HepG2 (cell line): ENCODE results near the gene ADAMTS13. TPM values are rescaled to one million over a fixed set of nuclear protein-coding genes. Genes with fewer than 3 reads are reported as not detected.
A peak's percentile ranks its signal among the peaks of the same experiment; 100 is the strongest.

Source experiments
- ATAC-seq: fragments of 200-7000 bp; cut with Tn5 transposase; 3 replicates; pipeline ENCODE4 v1.9.1; 2020; ENCODE audit warnings: mild to moderate bottlenecking, moderate library complexity
- BruUV-seq: library from RNA; stranded (reverse); fragments of 400-500 nt; replicated peaks from 2 replicates; lab custom pipeline; 2021; lab: Mats Ljungman, UMichigan
- CTCF ChIA-PET: fragments of 300-600 bp; formaldehyde crosslinking; extraction: SDS; loops from one replicate; lab custom pipeline; 2021; ENCODE audit warnings: low total read pairs, inconsistent platforms, low intra/inter-chr PET ratio; lab: Yijun Ruan, JAX
- POLR2A ChIA-PET: fragments of 350-600 bp; sonication (Branson Sonifier 250); formaldehyde crosslinking; loops from one replicate; lab custom pipeline; 2020; ENCODE audit warnings: antibody characterized with exemption, inconsistent platforms; lab: Yijun Ruan, JAX
- DNase-seq: peaks from one replicate; pipeline ENCODE4 v3.0.0-alpha.2; 2015; ENCODE audit warnings: low spot score
- FAIRE-seq: peaks from 3 replicates; lab custom pipeline; 2011; peaks lifted over from hg19 to GRCh38; lab: Jason Lieb, UNC
- H2AFZ ChIP-seq: one replicate; pipeline ENCODE4 v1.6.1; 2011; ENCODE audit warnings: low read length, inconsistent platforms
- H3K27ac ChIP-seq: fragments of 300-600 bp; 3 replicates; pipeline ENCODE4 v1.8.0; 2011; ENCODE audit warnings: mixed run types, mild to moderate bottlenecking, mixed read lengths, low read length, inconsistent platforms; ENCODE audit not compliant: insufficient read depth; ENCODE audit errors: extremely low read length
- H3K27me3 ChIP-seq, 2 experiments: fragments of 200-600 bp in 1 of 2; 2 replicates in 1 of 2; 3 replicates in 1 of 2; pipeline versions ENCODE4 v1.6.0 to v1.8.0; 2011; ENCODE audit warnings: low read length in 2 of 2, mild to moderate bottlenecking in 2 of 2, moderate library complexity in 2 of 2, inconsistent platforms in 1 of 2; ENCODE audit not compliant: insufficient read depth in 2 of 2, control insufficient read depth in 1 of 2
- H3K36me3 ChIP-seq, 2 experiments: fragments of 200-600 bp in 1 of 2; replicated peaks in 1 of 2; 2 replicates in 1 of 2; 3 replicates in 1 of 2; pipeline versions ENCODE4 v1.5.1 to v1.8.0; 2011; ENCODE audit warnings: low read length in 2 of 2, inconsistent platforms in 1 of 2; ENCODE audit not compliant: insufficient read depth in 2 of 2, control insufficient read depth in 1 of 2
- H3K4me1 ChIP-seq: 2 replicates; pipeline ENCODE4 v1.5.1; 2012; ENCODE audit warnings: low read length, inconsistent platforms; ENCODE audit not compliant: insufficient read depth
- H3K4me2 ChIP-seq: 2 replicates; pipeline ENCODE4 v1.6.0; 2011; ENCODE audit warnings: low read depth, low read length, inconsistent platforms
- H3K4me3 ChIP-seq, 3 experiments: fragments of 200-600 bp in 1 of 3; sonication (generic), shearing (Covaris generic) in 1 of 3; replicated peaks in 1 of 3; 2 replicates each; pipeline ENCODE4 v1.5.1; 2011 to 2016; ENCODE audit warnings: low read length in 3 of 3, inconsistent platforms in 2 of 3, low read depth in 2 of 3, mild to moderate bottlenecking in 2 of 3, control low read depth in 1 of 3, mixed read lengths in 1 of 3; ENCODE audit not compliant: insufficient read depth in 1 of 3
- H3K79me2 ChIP-seq: one replicate; pipeline ENCODE4 v1.6.1; 2011; ENCODE audit warnings: low read length, inconsistent platforms; ENCODE audit not compliant: insufficient read depth
- H3K9ac ChIP-seq: 2 replicates; pipeline ENCODE4 v1.6.0; 2011; ENCODE audit warnings: mild to moderate bottlenecking, low read depth, low read length, inconsistent platforms; ENCODE audit not compliant: insufficient read depth
- H3K9me3 ChIP-seq: 2 replicates; pipeline ENCODE4 v1.5.1; 2012; ENCODE audit warnings: mild to moderate bottlenecking, low read length
- H4K20me1 ChIP-seq: 2 replicates; pipeline ENCODE4 v1.6.0; 2011; ENCODE audit warnings: inconsistent platforms, mild to moderate bottlenecking, low read length, moderate library complexity; ENCODE audit not compliant: insufficient read depth
- ATRX ChIP-seq: sonication (generic); formaldehyde crosslinking; IDR thresholded peaks from 2 replicates; pipeline ENCODE4 v1.4.0; 2020; ENCODE audit warnings: missing genetic modification reagents, borderline replicate concordance
- CENPX ChIP-seq: sonication (generic); formaldehyde crosslinking; IDR thresholded peaks from 2 replicates; pipeline ENCODE4 v1.9.0; 2021; ENCODE audit warnings: mild to moderate bottlenecking, missing genetic modification reagents, moderate library complexity
- CHD2 ChIP-seq: IDR thresholded peaks from 2 replicates; pipeline ENCODE4 v1.6.1; 2011; ENCODE audit warnings: low read depth, low read length, improper control_type of control experiment
- HNF1A ChIP-seq, 2 experiments: sonication (generic) in 1 of 2; formaldehyde crosslinking in 1 of 2; IDR thresholded peaks; 2 replicates each; pipeline versions ENCODE4 v1.4.0 to v1.6.1; 2016 to 2020; ENCODE audit warnings: borderline replicate concordance in 1 of 2, low read depth in 1 of 2, mild to moderate bottlenecking in 1 of 2, missing genetic modification reagents in 1 of 2
- TFDP1 ChIP-seq: IDR thresholded peaks from 2 replicates; pipeline ENCODE4 v1.6.1; 2016; ENCODE audit warnings: missing compliant biosample characterization, missing genetic modification reagents, borderline replicate concordance
- ZNF207 ChIP-seq: fragments of 450-650 bp; IDR thresholded peaks from 2 replicates; pipeline ENCODE4 v1.6.1; 2016; ENCODE audit warnings: antibody characterized with exemption, borderline replicate concordance
- WGBS: methylation state at CpG from one replicate; pipeline ENCODE4 v1.1.6; 2017; ENCODE audit warnings: low lambda C conversion rate; 5-methylcytosine and 5-hydroxymethylcytosine counted together
- in situ Hi-C: cut with HindIII; loops from 2 replicates; pipeline ENCODE4 v1.10.0; 2017; ENCODE audit warnings: low pct_unique_long_range_greater_than_20kb; ENCODE audit not compliant: extremely low pct_ligation_motif_present
- intact Hi-C: fragments of 100-400 bp; cut with micrococcal nuclease; formaldehyde crosslinking; loops from one replicate; pipeline ENCODE4 v1.10.0; 2022; ENCODE audit not compliant: unreplicated experiment
- polyA plus RNA-seq, 8 experiments: library from polyadenylated mRNA; depleted of rRNA in 3 of 8; stranded (reverse) in 7 of 8; unstranded in 1 of 8; fragments of >200 nt; fragmentation: Illumina TruSeq in 4 of 8; extraction: Trizol in 4 of 8; gene quantifications; 2 replicates each; pipeline versions ENCODE4 v1.2.1 to v1.2.3, GENCODE V29; 2011 to 2016; ENCODE audit warnings: low read depth in 4 of 8, missing spikeins in 1 of 8, mixed read lengths in 1 of 8; ENCODE audit not compliant: insufficient read depth in 1 of 8
- total RNA-seq, 5 experiments: library from RNA; depleted of rRNA; stranded (reverse); fragments of >200 nt; fragmentation: Illumina TruSeq; extraction: Trizol; gene quantifications; 2 replicates each; pipeline ENCODE4 v1.2.3, GENCODE V29; 2016; ENCODE audit warnings: low read depth in 1 of 5
- TF ChIP-seq, protein P1 (sequence below): sonication (generic); formaldehyde crosslinking; IDR thresholded peaks from 2 replicates; pipeline ENCODE4 v1.4.0; 2020; ENCODE audit warnings: missing genetic modification reagents, borderline replicate concordance
- TF ChIP-seq, protein P2 (sequence below): fragments of 450-650 bp; IDR thresholded peaks from 2 replicates; pipeline ENCODE4 v1.6.1; 2016

The ADAMTS13 gene
- total and polyA plus RNA-seq, 2 of the 13 experiments (the other 11 are each of a cell fraction or from before 2014, with no cell fraction given), result 0.91 to 4.5 TPM

- Histone ChIP-seq H4K20me1 (no peaks in the 10 kb centered on the region), H3K4me1 (peaks cover 77% of the 10 kb centered on the region), H3K4me2 (no peak overlapping the region), H3K36me3 (no peaks in the 10 kb centered on the region), H3K79me2 (no peaks in the 10 kb centered on the region), H3K9ac (no peak overlapping the region), H3K4me3 (no peak overlapping the region), H3K9me3 (no peaks in the 10 kb centered on the region), H3K27ac (no peak overlapping the region), H3K27me3 (peaks cover 15 to 56% of the 10 kb centered on the region in 2 experiments), H2AFZ (no peak overlapping the region)
- BruUV-seq, result no TSS peak
- intact Hi-C loops, result no loop called here
- WGBS, result 75% methylated on average over 24 of the region's 24 CpGs
- no peak for DNase-seq
- CTCF ChIA-PET, result no interaction called here
- in situ Hi-C loops, result no loop called here
- POLR2A ChIA-PET, result interaction anchor here (1.7 kb wide), 1 partner anchor 10 kb away, joined by 6 read pairs; no protein-coding TSS in a partner anchor
- FAIRE-seq, result peak; percentile 63
- ATAC-seq, result no peak
- TF ChIP-seq CHD2 (no peak), HNF1A (IDR thresholded peaks at IDR 0.05; ENCODE audit: low read depth) (no peak), HNF1A (CRISPR knock-in tag; IDR thresholded peaks at IDR 0.05; ENCODE audit: borderline replicate concordance) (no peak), TFDP1 (CRISPR knock-in tag) (no peak), CENPX (CRISPR knock-in tag) (no peak), ATRX (no peak), ZNF207 (0 out of 2 replicates have a peak, but pooled peaks have one; percentile 33)
- TF ChIP-seq, protein P1, sequence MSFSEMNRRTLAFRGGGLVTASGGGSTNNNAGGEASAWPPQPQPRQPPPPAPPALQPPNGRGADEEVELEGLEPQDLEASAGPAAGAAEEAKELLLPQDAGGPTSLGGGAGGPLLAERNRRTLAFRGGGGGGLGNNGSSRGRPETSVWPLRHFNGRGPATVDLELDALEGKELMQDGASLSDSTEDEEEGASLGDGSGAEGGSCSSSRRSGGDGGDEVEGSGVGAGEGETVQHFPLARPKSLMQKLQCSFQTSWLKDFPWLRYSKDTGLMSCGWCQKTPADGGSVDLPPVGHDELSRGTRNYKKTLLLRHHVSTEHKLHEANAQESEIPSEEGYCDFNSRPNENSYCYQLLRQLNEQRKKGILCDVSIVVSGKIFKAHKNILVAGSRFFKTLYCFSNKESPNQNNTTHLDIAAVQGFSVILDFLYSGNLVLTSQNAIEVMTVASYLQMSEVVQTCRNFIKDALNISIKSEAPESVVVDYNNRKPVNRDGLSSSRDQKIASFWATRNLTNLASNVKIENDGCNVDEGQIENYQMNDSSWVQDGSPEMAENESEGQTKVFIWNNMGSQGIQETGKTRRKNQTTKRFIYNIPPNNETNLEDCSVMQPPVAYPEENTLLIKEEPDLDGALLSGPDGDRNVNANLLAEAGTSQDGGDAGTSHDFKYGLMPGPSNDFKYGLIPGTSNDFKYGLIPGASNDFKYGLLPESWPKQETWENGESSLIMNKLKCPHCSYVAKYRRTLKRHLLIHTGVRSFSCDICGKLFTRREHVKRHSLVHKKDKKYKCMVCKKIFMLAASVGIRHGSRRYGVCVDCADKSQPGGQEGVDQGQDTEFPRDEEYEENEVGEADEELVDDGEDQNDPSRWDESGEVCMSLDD, result no peak
- TF ChIP-seq, protein P2, sequence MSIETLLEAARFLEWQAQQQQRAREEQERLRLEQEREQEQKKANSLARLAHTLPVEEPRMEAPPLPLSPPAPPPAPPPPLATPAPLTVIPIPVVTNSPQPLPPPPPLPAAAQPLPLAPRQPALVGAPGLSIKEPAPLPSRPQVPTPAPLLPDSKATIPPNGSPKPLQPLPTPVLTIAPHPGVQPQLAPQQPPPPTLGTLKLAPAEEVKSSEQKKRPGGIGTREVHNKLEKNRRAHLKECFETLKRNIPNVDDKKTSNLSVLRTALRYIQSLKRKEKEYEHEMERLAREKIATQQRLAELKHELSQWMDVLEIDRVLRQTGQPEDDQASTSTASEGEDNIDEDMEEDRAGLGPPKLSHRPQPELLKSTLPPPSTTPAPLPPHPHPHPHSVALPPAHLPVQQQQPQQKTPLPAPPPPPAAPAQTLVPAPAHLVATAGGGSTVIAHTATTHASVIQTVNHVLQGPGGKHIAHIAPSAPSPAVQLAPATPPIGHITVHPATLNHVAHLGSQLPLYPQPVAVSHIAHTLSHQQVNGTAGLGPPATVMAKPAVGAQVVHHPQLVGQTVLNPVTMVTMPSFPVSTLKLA, result peak; percentile 24
These were observed 73.4 kb downstream of the ADAMTS13 start for GRCh38 chr9:133495327-133496293.
